Measurements from ENCODE around the gene SPC24.

GRCh38 chr19:11194173-11194572 lies 38.6 kb upstream of the SPC24 start:
- TF ChIP-seq, protein P1, sequence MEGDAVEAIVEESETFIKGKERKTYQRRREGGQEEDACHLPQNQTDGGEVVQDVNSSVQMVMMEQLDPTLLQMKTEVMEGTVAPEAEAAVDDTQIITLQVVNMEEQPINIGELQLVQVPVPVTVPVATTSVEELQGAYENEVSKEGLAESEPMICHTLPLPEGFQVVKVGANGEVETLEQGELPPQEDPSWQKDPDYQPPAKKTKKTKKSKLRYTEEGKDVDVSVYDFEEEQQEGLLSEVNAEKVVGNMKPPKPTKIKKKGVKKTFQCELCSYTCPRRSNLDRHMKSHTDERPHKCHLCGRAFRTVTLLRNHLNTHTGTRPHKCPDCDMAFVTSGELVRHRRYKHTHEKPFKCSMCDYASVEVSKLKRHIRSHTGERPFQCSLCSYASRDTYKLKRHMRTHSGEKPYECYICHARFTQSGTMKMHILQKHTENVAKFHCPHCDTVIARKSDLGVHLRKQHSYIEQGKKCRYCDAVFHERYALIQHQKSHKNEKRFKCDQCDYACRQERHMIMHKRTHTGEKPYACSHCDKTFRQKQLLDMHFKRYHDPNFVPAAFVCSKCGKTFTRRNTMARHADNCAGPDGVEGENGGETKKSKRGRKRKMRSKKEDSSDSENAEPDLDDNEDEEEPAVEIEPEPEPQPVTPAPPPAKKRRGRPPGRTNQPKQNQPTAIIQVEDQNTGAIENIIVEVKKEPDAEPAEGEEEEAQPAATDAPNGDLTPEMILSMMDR (IDR thresholded peaks at IDR 0.05): no peak
- TF ChIP-seq POLR2AphosphoS5 (IDR thresholded peaks at IDR 0.05; ENCODE audit: insufficient read depth in 1 of 2, low read depth in 1 of 2) (no peak), POLR2A (IDR thresholded peaks at IDR 0.05) (no peak)

All from vagina (tissue), 2 donors.